GM12801 (cell line): ENCODE results near the gene CNTNAP2.

Experiments used
- CTCF ChIP-seq: IDR thresholded peaks from one replicate; pipeline ENCODE4 v1.5.1; 2011; ENCODE audit warnings: control low read depth; ENCODE audit not compliant: insufficient read length; ENCODE audit errors: extremely low read depth

The CNTNAP2 gene

GRCh38 chr7:148334959-148335577 lies 2218.5 kb downstream of the CNTNAP2 start:
- no peak for TF ChIP-seq CTCF

- TF ChIP-seq CTCF = no peak
These were observed 2219.2 kb downstream of the CNTNAP2 start for GRCh38 chr7:148335790-148336189.

DNA sequence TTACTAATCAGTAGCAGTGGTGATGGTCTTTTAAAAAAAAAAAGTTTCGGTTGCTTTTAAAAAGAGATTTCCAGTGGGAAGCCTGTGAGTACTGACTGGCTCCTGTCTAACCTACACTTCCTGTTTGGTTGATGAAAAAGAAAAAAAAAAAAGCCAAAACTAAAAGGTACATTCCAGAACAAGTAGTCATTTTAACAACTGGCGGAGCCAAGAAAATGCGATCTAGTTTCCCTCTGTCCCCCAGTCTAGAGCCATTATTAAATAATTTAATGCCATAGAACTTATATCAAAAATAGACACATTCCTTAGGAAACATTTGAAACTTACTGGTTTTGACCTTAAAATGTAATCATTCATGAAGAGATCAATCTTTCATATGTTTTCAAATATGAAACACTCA lies 2219.8 kb downstream of the CNTNAP2 start:
- no peak for TF ChIP-seq CTCF

GRCh38 chr7:148337246-148337965 lies 2220.8 kb downstream of the CNTNAP2 start:
- no peak for TF ChIP-seq CTCF

GRCh38 chr7:148337995-148338747 lies 2221.6 kb downstream of the CNTNAP2 start:
- TF ChIP-seq CTCF = no peak

- no peak for TF ChIP-seq CTCF
These were observed 2224.1 kb downstream of the CNTNAP2 start for GRCh38 chr7:148340438-148341280.

- no peak for TF ChIP-seq CTCF
These were observed 2227.8 kb downstream of the CNTNAP2 start for GRCh38 chr7:148344406-148344805.
